ENCODE results near the gene NPC2. TPM values are rescaled to one million over a fixed set of nuclear protein-coding genes. Genes with fewer than 3 reads are reported as not detected.

NPC2 gene
- total and polyA plus RNA-seq, 2 experiments from 2014 or later = 103 to 156 TPM

- H3K4me3 ChIP-seq = no peak overlapping the region
- peak overlapping the region; percentile 96 for H3K27ac ChIP-seq
- DNase-seq = no peak
- 97% methylated on average over 10 of the region's 10 CpGs for WGBS, 2 experiments (ENCODE audit: low coverage in 1 of 2, low lambda C conversion rate in 2 of 2, missing lambda C conversion rate in 2 of 2)
- H3K4me1 ChIP-seq (ENCODE audit: insufficient read depth) = peaks cover 33% of the 10 kb centered on the region
- no peaks in the 10 kb centered on the region for H3K27me3 ChIP-seq (replicated peaks; ENCODE audit: insufficient read depth)
- no peaks in the 10 kb centered on the region for H3K9me2 ChIP-seq (ENCODE audit: insufficient read depth)
- no peaks in the 10 kb centered on the region for H3K9me3 ChIP-seq (ENCODE audit: low read depth)
- H3K9ac ChIP-seq = peak overlapping the region; percentile 84
- no peak overlapping the region for H3K4me2 ChIP-seq (ENCODE audit: unreplicated experiment)
- no peak overlapping the region for H2AFZ ChIP-seq
- no peaks in the 10 kb centered on the region for H3K79me2 ChIP-seq (ENCODE audit: insufficient read depth)
- peaks cover 30% of the 10 kb centered on the region for H3F3A ChIP-seq (ENCODE audit: insufficient read depth)
- no peaks in the 10 kb centered on the region for H4K20me1 ChIP-seq (ENCODE audit: insufficient read depth)
- in situ Hi-C loops (cut with MboI) = no loop called here
- H3K36me3 ChIP-seq (ENCODE audit: low read depth) = peaks cover 26% of the 10 kb centered on the region
- TF ChIP-seq EZH2phosphoT487 (IDR thresholded peaks at IDR 0.05; ENCODE audit: insufficient read depth, low read depth) = no peak
- no peak for TF ChIP-seq EZH2 (IDR thresholded peaks at IDR 0.05; ENCODE audit: insufficient read depth, poor library complexity, severe bottlenecking)
Observed at GRCh38 chr14:74509587-74510222, 16.6 kb upstream of the NPC2 start.

DNA sequence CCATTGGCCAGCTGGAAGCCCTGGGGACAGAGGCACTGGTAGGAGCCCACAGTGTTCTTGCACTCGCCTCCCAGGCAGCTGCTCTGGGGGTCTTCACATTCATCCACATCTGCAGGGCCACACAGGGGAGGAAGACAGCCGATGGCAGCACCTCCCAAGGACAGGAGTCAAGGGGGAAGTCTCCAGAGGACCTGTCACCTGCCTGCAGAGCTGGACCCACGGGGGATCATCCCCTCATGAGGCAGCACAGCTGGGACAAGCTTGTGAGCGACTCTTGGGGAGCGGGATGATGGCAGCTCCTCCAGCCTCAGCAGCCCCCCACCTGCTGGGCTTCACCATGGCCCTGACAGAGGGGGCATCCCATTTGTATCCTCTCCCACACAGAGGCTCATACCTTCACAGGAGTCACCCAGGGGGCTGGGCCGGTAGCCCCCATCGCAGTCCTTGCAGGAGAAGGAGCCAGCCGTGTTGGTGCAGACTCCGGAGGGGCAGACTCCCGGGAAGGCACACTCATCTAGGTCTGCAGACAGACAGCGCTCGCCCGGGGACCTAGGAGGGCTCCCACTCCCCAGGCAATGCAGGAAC is 15.8 kb upstream of the NPC2 start:
- 89 to 92% methylated on average over 13 of the region's 13 CpGs for WGBS, 2 experiments (ENCODE audit: low coverage in 1 of 2, low lambda C conversion rate in 2 of 2, missing lambda C conversion rate in 2 of 2)
- Histone ChIP-seq H3F3A (ENCODE audit: insufficient read depth) (peaks cover 29% of the 10 kb centered on the region), H3K9ac (no peak overlapping the region), H3K4me1 (ENCODE audit: insufficient read depth) (peaks cover 27% of the 10 kb centered on the region), H3K9me3 (ENCODE audit: low read depth) (no peaks in the 10 kb centered on the region), H3K27me3 (replicated peaks; ENCODE audit: insufficient read depth) (no peaks in the 10 kb centered on the region), H3K79me2 (ENCODE audit: insufficient read depth) (no peaks in the 10 kb centered on the region), H3K27ac (no peak overlapping the region), H3K4me2 (ENCODE audit: unreplicated experiment) (no peak overlapping the region), H2AFZ (no peak overlapping the region), H4K20me1 (ENCODE audit: insufficient read depth) (no peaks in the 10 kb centered on the region), H3K9me2 (ENCODE audit: insufficient read depth) (no peaks in the 10 kb centered on the region), H3K36me3 (ENCODE audit: low read depth) (peaks cover 30% of the 10 kb centered on the region), H3K4me3 (no peak overlapping the region)
- in situ Hi-C loops (cut with MboI) = no loop called here
- TF ChIP-seq EZH2phosphoT487 (IDR thresholded peaks at IDR 0.05; ENCODE audit: insufficient read depth, low read depth) = no peak
- TF ChIP-seq EZH2 (IDR thresholded peaks at IDR 0.05; ENCODE audit: insufficient read depth, poor library complexity, severe bottlenecking) = no peak
- DNase-seq = no peak

GRCh38 chr14:74508292-74508731 is 15.2 kb upstream of the NPC2 start:
- Histone ChIP-seq H3K36me3 (ENCODE audit: low read depth) (peaks cover 29% of the 10 kb centered on the region; the same call in 1 of the 2 replicates), H3K27me3 (replicated peaks; ENCODE audit: insufficient read depth) (no peaks in the 10 kb centered on the region), H3F3A (ENCODE audit: insufficient read depth) (peaks cover 24% of the 10 kb centered on the region), H3K27ac (no peak overlapping the region), H2AFZ (no peak overlapping the region), H3K4me3 (no peak overlapping the region), H3K4me1 (ENCODE audit: insufficient read depth) (peaks cover 21% of the 10 kb centered on the region), H3K9me3 (ENCODE audit: low read depth) (no peaks in the 10 kb centered on the region), H3K79me2 (ENCODE audit: insufficient read depth) (no peaks in the 10 kb centered on the region), H4K20me1 (ENCODE audit: insufficient read depth) (no peaks in the 10 kb centered on the region), H3K4me2 (ENCODE audit: unreplicated experiment) (no peak overlapping the region), H3K9ac (no peak overlapping the region), H3K9me2 (ENCODE audit: insufficient read depth) (no peaks in the 10 kb centered on the region)
- in situ Hi-C loops (cut with MboI) = no loop called here
- no peak for TF ChIP-seq EZH2phosphoT487 (IDR thresholded peaks at IDR 0.05; ENCODE audit: insufficient read depth, low read depth)
- TF ChIP-seq EZH2 (IDR thresholded peaks at IDR 0.05; ENCODE audit: insufficient read depth, poor library complexity, severe bottlenecking) = no peak
- WGBS, 2 experiments (ENCODE audit: low coverage in 1 of 2, low lambda C conversion rate in 2 of 2, missing lambda C conversion rate in 2 of 2) = 85 to 90% methylated on average over 11 to 15 of the region's 15 CpGs
- DNase-seq = peak; percentile 39

DNA sequence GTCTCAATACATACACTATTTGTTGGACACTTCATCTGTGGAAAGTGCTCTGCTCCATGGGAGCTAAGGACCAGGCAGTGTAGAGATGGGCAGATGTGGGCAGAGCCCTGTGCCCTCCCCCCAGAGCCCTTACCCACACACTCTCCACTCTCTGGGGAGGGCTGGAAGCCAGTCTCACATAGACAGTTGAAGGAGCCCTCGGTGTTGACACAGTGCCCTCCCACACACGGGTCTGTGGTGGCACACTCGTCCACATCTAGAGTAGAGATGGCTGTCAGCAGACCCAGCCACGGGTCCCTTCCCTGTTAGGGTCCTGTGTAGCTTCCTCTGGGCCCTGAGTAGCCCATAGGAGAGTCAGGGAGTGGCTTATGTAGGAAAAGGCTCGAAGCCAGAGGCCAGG is 14.7 kb upstream of the NPC2 start:
- Histone ChIP-seq H3K4me1 (ENCODE audit: insufficient read depth) (peaks cover 18% of the 10 kb centered on the region), H3K27ac (no peak overlapping the region), H4K20me1 (ENCODE audit: insufficient read depth) (no peaks in the 10 kb centered on the region), H3K27me3 (replicated peaks; ENCODE audit: insufficient read depth) (no peaks in the 10 kb centered on the region), H3K4me2 (ENCODE audit: unreplicated experiment) (no peak overlapping the region), H3K9ac (no peak overlapping the region), H3K79me2 (ENCODE audit: insufficient read depth) (no peaks in the 10 kb centered on the region), H3K4me3 (no peak overlapping the region), H2AFZ (no peak overlapping the region), H3K9me3 (ENCODE audit: low read depth) (no peaks in the 10 kb centered on the region), H3F3A (ENCODE audit: insufficient read depth) (peaks cover 20% of the 10 kb centered on the region), H3K9me2 (ENCODE audit: insufficient read depth) (no peaks in the 10 kb centered on the region), H3K36me3 (ENCODE audit: low read depth) (peaks cover 24% of the 10 kb centered on the region; the same call in 1 of the 2 replicates)
- no peak for TF ChIP-seq EZH2 (IDR thresholded peaks at IDR 0.05; ENCODE audit: insufficient read depth, poor library complexity, severe bottlenecking)
- TF ChIP-seq EZH2phosphoT487 (IDR thresholded peaks at IDR 0.05; ENCODE audit: insufficient read depth, low read depth) = no peak
- in situ Hi-C loops (cut with MboI) = no loop called here
- DNase-seq = no peak
- WGBS, 2 experiments (ENCODE audit: low coverage in 1 of 2, low lambda C conversion rate in 2 of 2, missing lambda C conversion rate in 2 of 2) = 74 to 78% methylated on average over 5 of the region's 5 CpGs
